ENCODE results near the gene LAMTOR2. TPM values are rescaled to one million over a fixed set of nuclear protein-coding genes. Genes with fewer than 3 reads are reported as not detected.
"Not testable (repeated sequence)": the region's sequence is repeated elsewhere in the genome, so short reads cannot be mapped to it uniquely, and the experiment has no call there.

Gene LAMTOR2
- total RNA-seq, 2 experiments from 2014 or later = 61.4 to 65.1 TPM

DNA sequence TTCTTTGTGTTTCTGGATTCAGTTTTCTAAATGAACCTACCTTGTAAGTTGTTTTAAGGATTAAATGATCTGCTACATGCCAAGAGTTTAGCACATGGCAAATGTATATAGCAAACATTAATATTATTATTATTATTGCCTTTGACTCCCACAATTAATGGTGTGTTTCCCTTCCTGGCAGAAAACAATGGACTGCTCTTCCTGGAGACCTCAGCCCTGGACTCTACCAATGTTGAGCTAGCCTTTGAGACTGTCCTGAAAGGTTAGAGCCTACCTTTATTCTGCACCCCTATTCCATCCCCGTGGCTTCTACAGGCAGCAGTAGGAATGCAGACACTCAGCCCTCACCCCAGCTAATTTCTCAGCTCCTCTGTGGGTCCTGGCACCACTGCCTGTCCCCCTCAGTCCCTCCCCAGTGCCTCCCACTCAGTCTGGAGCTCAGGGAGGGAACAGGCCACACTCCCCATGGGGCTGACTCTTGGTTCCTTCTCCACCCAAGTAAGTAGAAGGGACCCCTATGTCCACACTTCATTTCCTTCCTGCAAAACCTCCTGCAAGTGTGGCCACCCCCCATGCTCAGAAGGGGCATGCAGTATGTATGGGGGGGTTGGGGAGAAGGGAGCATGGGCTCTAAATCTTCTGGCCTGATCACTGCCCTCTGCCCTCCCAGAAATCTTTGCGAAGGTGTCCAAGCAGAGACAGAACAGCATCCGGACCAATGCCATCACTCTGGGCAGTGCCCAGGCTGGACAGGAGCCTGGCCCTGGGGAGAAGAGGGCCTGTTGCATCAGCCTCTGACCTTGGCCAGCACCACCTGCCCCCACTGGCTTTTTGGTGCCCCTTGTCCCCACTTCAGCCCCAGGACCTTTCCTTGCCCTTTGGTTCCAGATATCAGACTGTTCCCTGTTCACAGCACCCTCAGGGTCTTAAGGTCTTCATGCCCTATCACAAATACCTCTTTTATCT is 15.2 kb downstream of the LAMTOR2 start:
- H3K27me3 Mint-ChIP-seq = no peaks in the 10 kb centered on the region
- H3K4me3 Mint-ChIP-seq = no peak overlapping the region
- H3K4me1 Mint-ChIP-seq (ENCODE audit: low read depth) = peaks cover 12% of the 10 kb centered on the region
- intact Hi-C loops (cut with micrococcal nuclease) = no loop called here
- ChIA-PET CTCF (interaction anchor here (1.4 kb wide), 1 partner anchor 59 kb away, joined by 3 read pairs; no protein-coding TSS in a partner anchor), POLR2A (no interaction called here)
- H3K36me3 Mint-ChIP-seq = no peaks in the 10 kb centered on the region
- no peak for DNase-seq
- no peak overlapping the region for H3K27ac Mint-ChIP-seq
- no peaks in the 10 kb centered on the region for H3K9me3 Mint-ChIP-seq

GRCh38 chr1:156070548-156070947 is 16.0 kb downstream of the LAMTOR2 start:
- Mint-ChIP-seq H3K27ac (no peak overlapping the region), H3K36me3 (no peaks in the 10 kb centered on the region), H3K4me3 (no peak overlapping the region), H3K9me3 (no peaks in the 10 kb centered on the region), H3K27me3 (peaks cover 1% of the 10 kb centered on the region), H3K4me1 (ENCODE audit: low read depth) (peaks cover 4% of the 10 kb centered on the region)
- intact Hi-C loops (cut with micrococcal nuclease) = no loop called here
- POLR2A ChIA-PET = no interaction called here
- CTCF ChIA-PET = interaction anchor here (1.8 kb wide), 1 partner anchor 20 kb away, joined by 5 read pairs; no protein-coding TSS in a partner anchor
- DNase-seq = no peak

- intact Hi-C loops (cut with micrococcal nuclease); H3K27me3 Mint-ChIP-seq; H3K27ac Mint-ChIP-seq; H3K4me3 Mint-ChIP-seq; H3K36me3 Mint-ChIP-seq; H3K9me3 Mint-ChIP-seq; H3K4me1 Mint-ChIP-seq (ENCODE audit: low read depth); POLR2A ChIA-PET; DNase-seq: not testable (repeated sequence)
- CTCF ChIA-PET = interaction anchor here (0.8 to 1.8 kb wide), 2 partner anchors 18 to 20 kb away, joined by 3 to 5 read pairs; no protein-coding TSS in a partner anchor
Observed at GRCh38 chr1:156071332-156071816, 16.8 kb downstream of the LAMTOR2 start.

DNA sequence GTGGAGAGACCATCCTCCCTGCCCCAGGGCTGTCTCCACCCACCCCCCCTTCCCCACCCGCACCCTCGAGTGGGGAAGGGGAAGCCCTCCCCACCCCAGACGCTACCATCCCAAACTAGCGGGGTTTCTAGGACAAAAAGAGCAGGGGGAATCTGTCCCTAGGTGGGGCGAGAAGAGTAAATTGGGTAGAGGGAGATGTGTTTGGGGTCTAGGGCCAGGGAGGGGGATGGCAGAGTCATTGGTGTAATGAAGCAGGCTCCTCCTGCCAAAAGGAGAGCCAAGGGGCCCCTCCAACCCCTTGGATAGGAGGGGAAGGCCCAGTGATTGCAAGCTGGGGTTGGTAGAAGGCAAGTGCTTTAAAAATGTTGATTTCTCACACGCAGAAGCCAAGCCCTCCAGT is 17.7 kb downstream of the LAMTOR2 start:
- no peak overlapping the region for H3K27ac Mint-ChIP-seq
- no peaks in the 10 kb centered on the region for H3K36me3 Mint-ChIP-seq
- intact Hi-C loops (cut with micrococcal nuclease) = no loop called here
- H3K9me3 Mint-ChIP-seq = no peaks in the 10 kb centered on the region
- H3K4me3 Mint-ChIP-seq = no peak overlapping the region
- H3K4me1 Mint-ChIP-seq (ENCODE audit: low read depth) = no peaks in the 10 kb centered on the region
- ChIA-PET POLR2A (no interaction called here), CTCF (interaction anchor here (1.8 kb wide), 1 partner anchor 19 kb away, joined by 5 read pairs; no protein-coding TSS in a partner anchor)
- no peak for DNase-seq
- H3K27me3 Mint-ChIP-seq = peaks cover 1% of the 10 kb centered on the region

DNA sequence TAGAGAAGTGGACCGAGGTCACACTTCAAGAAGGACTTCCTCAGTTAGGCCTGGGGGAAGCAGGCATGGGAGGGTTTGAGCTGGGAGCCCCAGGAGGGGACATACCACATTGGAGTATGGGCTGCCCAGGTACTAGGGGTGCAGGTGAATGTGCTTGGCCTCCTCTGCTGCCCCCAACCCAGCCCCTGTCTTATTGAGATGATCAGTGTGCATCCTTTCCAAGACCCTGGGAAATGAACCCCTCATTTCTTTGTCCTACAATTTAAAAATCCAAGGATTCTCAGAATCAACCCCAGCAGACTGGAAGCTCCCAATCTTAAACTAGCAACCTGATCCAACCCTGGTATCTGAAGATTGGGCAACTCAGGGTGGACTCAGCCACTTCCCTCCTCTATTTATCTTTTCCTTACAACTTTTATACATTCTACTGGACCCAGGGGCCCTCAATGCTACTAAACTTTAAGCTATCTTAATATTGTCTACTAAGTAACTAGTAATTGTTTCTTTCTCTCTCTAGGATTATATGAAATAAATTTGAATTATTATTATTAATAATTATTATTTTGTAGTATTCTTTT is 18.6 kb downstream of the LAMTOR2 start:
- DNase-seq = no peak
- Mint-ChIP-seq H3K27me3 (peaks cover 1% of the 10 kb centered on the region), H3K4me1 (ENCODE audit: low read depth) (no peaks in the 10 kb centered on the region), H3K36me3 (no peaks in the 10 kb centered on the region), H3K27ac (no peak overlapping the region), H3K9me3 (no peaks in the 10 kb centered on the region), H3K4me3 (no peak overlapping the region)
- intact Hi-C loops (cut with micrococcal nuclease) = no loop called here
- ChIA-PET CTCF (interaction anchor here (1.1 to 2.0 kb wide), 2 partner anchors 8 to 57 kb away, joined by 3 to 5 read pairs; no protein-coding TSS in a partner anchor), POLR2A (no interaction called here)

- no peak for DNase-seq
- Mint-ChIP-seq H3K36me3 (no peaks in the 10 kb centered on the region), H3K4me1 (ENCODE audit: low read depth) (no peaks in the 10 kb centered on the region), H3K4me3 (no peak overlapping the region), H3K27me3 (peaks cover 1% of the 10 kb centered on the region), H3K27ac (no peak overlapping the region), H3K9me3 (no peaks in the 10 kb centered on the region)
- POLR2A ChIA-PET = no interaction called here
- intact Hi-C loops (cut with micrococcal nuclease) = no loop called here
- CTCF ChIA-PET = interaction anchor here (1.1 to 2.0 kb wide), 2 partner anchors 9 to 56 kb away, joined by 3 to 5 read pairs; no protein-coding TSS in a partner anchor
Observed at GRCh38 chr1:156073740-156074139, 19.2 kb downstream of the LAMTOR2 start.

GRCh38 chr1:156074661-156075060 is 20.1 kb downstream of the LAMTOR2 start:
- no peaks in the 10 kb centered on the region for H3K9me3 Mint-ChIP-seq
- no peak overlapping the region for H3K4me3 Mint-ChIP-seq
- CTCF ChIA-PET = interaction anchor here (2.0 kb wide), 2 partner anchors 9 to 55 kb away, joined by 5 to 9 read pairs; no protein-coding TSS in a partner anchor
- POLR2A ChIA-PET = no interaction called here
- intact Hi-C loops (cut with micrococcal nuclease) = no loop called here
- no peaks in the 10 kb centered on the region for H3K36me3 Mint-ChIP-seq
- no peaks in the 10 kb centered on the region for H3K4me1 Mint-ChIP-seq (ENCODE audit: low read depth)
- H3K27ac Mint-ChIP-seq = no peak overlapping the region
- H3K27me3 Mint-ChIP-seq = peaks cover 1% of the 10 kb centered on the region
- DNase-seq = no peak

DNA sequence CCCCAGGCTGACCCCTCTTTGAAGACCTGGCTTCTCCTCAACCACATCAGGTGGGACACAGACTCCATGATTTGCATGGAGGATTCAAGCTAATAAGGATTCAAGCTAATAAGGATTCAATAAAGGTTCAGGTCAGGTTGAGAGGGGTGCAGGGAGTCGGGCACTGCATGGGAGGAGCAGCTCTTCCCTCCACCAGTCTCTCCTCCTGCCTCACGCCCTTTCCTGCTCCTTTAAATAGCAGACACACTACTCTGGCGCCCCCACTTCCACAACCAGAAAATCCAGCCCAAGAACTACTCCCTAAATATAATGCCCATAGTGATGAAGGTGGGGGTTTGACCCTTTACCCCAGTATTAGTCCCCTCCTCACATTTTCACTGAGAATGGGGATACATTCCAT is 20.6 kb downstream of the LAMTOR2 start:
- DNase-seq = no peak
- H3K4me3 Mint-ChIP-seq = no peak overlapping the region
- no peaks in the 10 kb centered on the region for H3K9me3 Mint-ChIP-seq
- CTCF ChIA-PET = interaction anchor here (2.0 kb wide), 1 partner anchor 9 kb away, joined by 9 read pairs; no protein-coding TSS in a partner anchor
- no peak overlapping the region for H3K27ac Mint-ChIP-seq
- peaks cover 1% of the 10 kb centered on the region for H3K27me3 Mint-ChIP-seq
- no peaks in the 10 kb centered on the region for H3K4me1 Mint-ChIP-seq (ENCODE audit: low read depth)
- H3K36me3 Mint-ChIP-seq = no peaks in the 10 kb centered on the region
- POLR2A ChIA-PET = no interaction called here
- intact Hi-C loops (cut with micrococcal nuclease) = no loop called here

DNA sequence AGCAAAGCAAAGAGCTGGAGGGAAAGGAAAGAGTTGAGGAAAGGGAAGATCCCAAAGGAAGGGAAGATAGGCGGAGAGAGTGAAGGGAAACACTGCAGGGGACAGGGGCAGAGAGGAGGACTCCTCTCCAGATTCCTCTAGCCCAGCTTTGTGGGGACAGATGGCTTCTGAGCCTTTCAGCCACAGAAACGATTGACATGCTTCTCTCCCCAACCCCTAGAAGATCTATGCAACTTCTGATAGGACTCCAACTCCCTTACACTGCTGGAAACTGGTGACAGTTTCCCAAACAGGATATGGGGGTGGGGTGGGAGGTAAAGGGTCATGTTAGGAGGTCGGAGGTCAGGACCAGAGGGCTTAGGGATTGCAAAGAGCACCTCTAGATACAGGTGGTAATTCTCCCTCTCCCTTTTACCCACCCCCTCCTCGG is 21.2 kb downstream of the LAMTOR2 start:
- intact Hi-C loops (cut with micrococcal nuclease) = no loop called here
- ChIA-PET POLR2A (no interaction called here), CTCF (interaction anchor here (2.0 kb wide), 1 partner anchor 10 kb away, joined by 9 read pairs; no protein-coding TSS in a partner anchor)
- no peak for DNase-seq
- Mint-ChIP-seq H3K4me3 (no peak overlapping the region), H3K36me3 (no peaks in the 10 kb centered on the region), H3K9me3 (no peaks in the 10 kb centered on the region), H3K27me3 (peaks cover 1% of the 10 kb centered on the region), H3K4me1 (ENCODE audit: low read depth) (no peaks in the 10 kb centered on the region), H3K27ac (no peak overlapping the region)

DNA sequence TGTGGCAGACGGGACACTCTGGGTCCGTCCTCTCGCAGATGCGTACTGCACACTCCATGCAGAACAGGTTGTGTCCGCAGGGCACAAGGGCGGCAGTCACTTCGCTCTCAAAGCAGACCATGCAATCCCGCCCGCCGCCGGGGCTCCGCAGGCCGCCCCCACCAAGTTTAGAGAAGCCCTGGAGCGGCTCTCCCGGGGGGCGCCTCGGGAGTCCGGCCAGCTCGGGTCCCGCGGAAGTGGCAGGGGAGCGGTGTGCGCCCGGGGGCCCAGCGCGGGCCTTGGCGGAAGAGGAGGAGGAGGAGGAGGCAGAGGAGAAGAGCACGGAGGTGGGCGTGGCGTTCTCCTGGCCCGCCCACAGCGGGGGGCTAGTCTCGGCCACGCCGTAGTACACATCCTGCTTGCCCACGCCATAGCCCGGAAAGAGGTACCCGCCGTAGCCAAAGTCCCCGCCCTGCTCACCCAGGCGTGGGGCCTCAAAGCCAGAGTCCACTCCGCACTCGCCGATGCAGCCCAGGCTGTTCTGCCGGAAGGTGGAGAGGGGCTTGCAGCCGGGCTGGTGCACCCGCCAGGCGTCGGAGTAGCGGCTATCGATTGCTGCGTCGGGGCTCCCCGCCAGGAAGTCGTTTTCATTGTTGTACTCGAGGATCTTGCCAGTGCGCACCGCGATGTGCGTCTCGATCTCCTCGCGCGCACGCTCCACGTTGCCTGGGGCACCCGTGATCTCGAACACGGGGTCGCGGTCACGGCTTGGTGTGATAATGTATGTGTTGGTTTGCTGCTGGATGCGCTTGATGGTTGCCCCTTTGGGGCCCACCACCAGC is 22.2 kb downstream of the LAMTOR2 start:
- ChIA-PET POLR2A (no interaction called here), CTCF (no interaction called here)
- no peak for DNase-seq
- peaks cover 2% of the 10 kb centered on the region for H3K4me1 Mint-ChIP-seq (ENCODE audit: low read depth)
- H3K9me3 Mint-ChIP-seq = no peaks in the 10 kb centered on the region
- H3K36me3 Mint-ChIP-seq = no peaks in the 10 kb centered on the region
- peaks cover 5% of the 10 kb centered on the region for H3K27me3 Mint-ChIP-seq
- no peak overlapping the region for H3K27ac Mint-ChIP-seq
- H3K4me3 Mint-ChIP-seq = no peak overlapping the region
- intact Hi-C loops (cut with micrococcal nuclease) = no loop called here

- ChIA-PET POLR2A (no interaction called here), CTCF (no interaction called here)
- no peak overlapping the region for H3K4me3 Mint-ChIP-seq
- no peak overlapping the region for H3K27ac Mint-ChIP-seq
- no peaks in the 10 kb centered on the region for H3K9me3 Mint-ChIP-seq
- H3K36me3 Mint-ChIP-seq = no peaks in the 10 kb centered on the region
- peaks cover 2% of the 10 kb centered on the region for H3K4me1 Mint-ChIP-seq (ENCODE audit: low read depth)
- DNase-seq = no peak
- peaks cover 5% of the 10 kb centered on the region for H3K27me3 Mint-ChIP-seq
- intact Hi-C loops (cut with micrococcal nuclease) = no loop called here
Observed at GRCh38 chr1:156077430-156077760, 22.8 kb downstream of the LAMTOR2 start.

DNA sequence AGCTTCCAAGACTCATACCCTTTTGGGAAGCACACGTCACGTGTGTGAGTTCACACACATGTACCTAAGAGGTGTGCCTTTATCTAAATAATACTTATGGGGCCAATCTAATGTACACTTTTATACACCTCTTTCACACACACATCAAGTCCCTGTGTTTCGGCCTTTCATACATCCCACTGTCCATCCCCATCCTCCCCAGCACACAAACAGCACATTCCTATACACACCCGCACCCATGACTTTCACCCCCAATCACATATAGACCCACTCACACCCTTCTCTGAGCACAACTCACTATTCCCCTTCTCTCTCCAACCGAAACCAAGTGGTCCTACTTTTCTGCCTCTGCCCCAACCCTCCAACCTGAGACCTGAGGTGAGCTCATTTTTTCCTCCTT is 24.1 kb downstream of the LAMTOR2 start:
- ChIA-PET CTCF (interaction anchor here (1.2 to 1.6 kb wide), 2 partner anchors 12 to 51 kb away, joined by 3 to 9 read pairs; no protein-coding TSS in a partner anchor), POLR2A (no interaction called here)
- Mint-ChIP-seq H3K4me3 (no peak overlapping the region), H3K36me3 (no peaks in the 10 kb centered on the region), H3K27me3 (peaks cover 13% of the 10 kb centered on the region), H3K9me3 (no peaks in the 10 kb centered on the region), H3K27ac (no peak overlapping the region), H3K4me1 (ENCODE audit: low read depth) (peaks cover 6% of the 10 kb centered on the region)
- no peak for DNase-seq
- intact Hi-C loops (cut with micrococcal nuclease) = no loop called here

Measured in activated CD4-positive, alpha-beta memory T cell treated with anti-CD3 and anti-CD28 coated beads for 36 hours (primary cell).